ENCODE data around the gene JAML.

Gene JAML

GRCh38 chr11:118221419-118221818 lies 3.4 kb downstream of the JAML start:
- no peak overlapping the region for H3K4me3 ChIP-seq (replicated peaks in 1 of 2; ENCODE audit: low read depth in 2 of 2, low read length in 2 of 2)
- no peak for TF ChIP-seq CTCF (IDR thresholded peaks at IDR 0.05; ENCODE audit: low read depth, low read length)
- DNase-seq (ENCODE audit: low read depth in 2 of 2) = no peak

GRCh38 chr11:118219732-118220131 lies 5.1 kb downstream of the JAML start:
- DNase-seq (ENCODE audit: low read depth in 2 of 2) = no peak
- no peak overlapping the region for H3K4me3 ChIP-seq (replicated peaks in 1 of 2; ENCODE audit: low read depth in 2 of 2, low read length in 2 of 2)
- no peak for TF ChIP-seq CTCF (IDR thresholded peaks at IDR 0.05; ENCODE audit: low read depth, low read length)

- no peak for DNase-seq (ENCODE audit: low read depth in 2 of 2)
- TF ChIP-seq CTCF (IDR thresholded peaks at IDR 0.05; ENCODE audit: low read depth, low read length) = no peak
- H3K4me3 ChIP-seq (replicated peaks in 1 of 2; ENCODE audit: low read depth in 2 of 2, low read length in 2 of 2) = no peak overlapping the region
Measured at GRCh38 chr11:118219244-118219643, 5.6 kb downstream of the JAML start.

- TF ChIP-seq CTCF (IDR thresholded peaks at IDR 0.05; ENCODE audit: low read depth, low read length) = no peak
- no peak overlapping the region for H3K4me3 ChIP-seq (replicated peaks in 1 of 2; ENCODE audit: low read depth in 2 of 2, low read length in 2 of 2)
- DNase-seq (ENCODE audit: low read depth in 2 of 2) = no peak
Measured at GRCh38 chr11:118217575-118217974, 7.2 kb downstream of the JAML start.

- TF ChIP-seq CTCF (IDR thresholded peaks at IDR 0.05; ENCODE audit: low read depth, low read length) = no peak
- no peak overlapping the region for H3K4me3 ChIP-seq (replicated peaks in 1 of 2; ENCODE audit: low read depth in 2 of 2, low read length in 2 of 2)
- DNase-seq (ENCODE audit: low read depth in 2 of 2) = no peak
Measured at GRCh38 chr11:118216621-118217481, 8.0 kb downstream of the JAML start.

GRCh38 chr11:118215765-118216164 lies 9.0 kb downstream of the JAML start:
- TF ChIP-seq CTCF (IDR thresholded peaks at IDR 0.05; ENCODE audit: low read depth, low read length) = no peak
- DNase-seq (ENCODE audit: low read depth in 2 of 2) = no peak
- no peak overlapping the region for H3K4me3 ChIP-seq (replicated peaks in 1 of 2; ENCODE audit: low read depth in 2 of 2, low read length in 2 of 2)
